GM23338 (cell line): ENCODE data around the gene CPO. TPM values are rescaled to one million over a fixed set of nuclear protein-coding genes. Genes with fewer than 3 reads are reported as not detected.
A peak's percentile ranks its signal among the peaks of the same experiment; 100 is the strongest.

Experiments used
- ATAC-seq: fragments of 200-7000 bp; cut with Tn5 transposase; 3 replicates; pipeline ENCODE4 v1.9.1; 2020
- DNase-seq: peaks from one replicate; pipeline ENCODE4 v3.0.0-alpha.2; 2015; ENCODE audit warnings: low spot score
- H2AFZ ChIP-seq: fragments of 200-600 bp; sonication (generic); 2 replicates; pipeline ENCODE4 v1.8.0; 2016; ENCODE audit warnings: antibody characterized with exemption, mild to moderate bottlenecking, moderate library complexity
- H3F3A ChIP-seq: fragments of 200-600 bp; sonication (generic); replicated peaks from 2 replicates; pipeline ENCODE4 v1.8.0; 2017; ENCODE audit warnings: antibody characterized with exemption, mixed run types, low read depth
- H3K27ac ChIP-seq: fragments of 200-600 bp; sonication (generic); 2 replicates; pipeline ENCODE4 v1.6.1; 2016; ENCODE audit warnings: low read depth
- H3K27me3 ChIP-seq: fragments of 200-600 bp; sonication (generic); 2 replicates; pipeline ENCODE4 v1.8.0; 2016; ENCODE audit warnings: mild to moderate bottlenecking, mixed run types, moderate library complexity; ENCODE audit not compliant: insufficient read depth
- H3K36me3 ChIP-seq: fragments of 200-600 bp; sonication (generic); 2 replicates; pipeline ENCODE4 v1.8.0; 2016; ENCODE audit warnings: mild to moderate bottlenecking; ENCODE audit not compliant: insufficient read depth
- H3K4me1 ChIP-seq: fragments of 200-600 bp; sonication (generic); 2 replicates; pipeline ENCODE4 v1.8.0; 2016; ENCODE audit warnings: mild to moderate bottlenecking, moderate library complexity; ENCODE audit not compliant: insufficient read depth
- H3K4me2 ChIP-seq: fragments of 200-600 bp; sonication (generic); 2 replicates; pipeline ENCODE4 v1.7.1; 2017; ENCODE audit warnings: mixed run types
- H3K4me3 ChIP-seq: fragments of 200-600 bp; sonication (generic); 2 replicates; pipeline ENCODE4 v1.6.1; 2016; ENCODE audit warnings: mixed run types
- H3K79me2 ChIP-seq: fragments of 200-600 bp; sonication (generic); replicated peaks from 2 replicates; pipeline ENCODE4 v1.8.0; 2017; ENCODE audit warnings: mild to moderate bottlenecking; ENCODE audit not compliant: insufficient read depth
- H3K9me2 ChIP-seq: fragments of 200-600 bp; sonication (generic); 2 replicates; pipeline ENCODE4 v1.8.0; 2017; ENCODE audit not compliant: insufficient read depth
- H4K20me1 ChIP-seq: fragments of 200-600 bp; sonication (generic); replicated peaks from 2 replicates; pipeline ENCODE4 v1.8.0; 2017; ENCODE audit warnings: mild to moderate bottlenecking; ENCODE audit not compliant: insufficient read depth
- H3K27ac Mint-ChIP-seq: 2 replicates; pipeline ENCODE4 v1.8.0; 2020; ENCODE audit warnings: inconsistent platforms, mild to moderate bottlenecking, moderate library complexity, mixed read lengths
- H3K27me3 Mint-ChIP-seq: 3 replicates; pipeline ENCODE4 v1.8.0; 2022; ENCODE audit warnings: low read depth, mild to moderate bottlenecking, moderate library complexity, mixed read lengths, inconsistent platforms; ENCODE audit not compliant: insufficient read depth, poor library complexity
- H3K36me3 Mint-ChIP-seq: 3 replicates; pipeline ENCODE4 v1.8.0; 2021; ENCODE audit warnings: low read depth, mild to moderate bottlenecking, inconsistent platforms, moderate library complexity, mixed read lengths
- H3K4me1 Mint-ChIP-seq: 3 replicates; pipeline ENCODE4 v1.8.0; 2020; ENCODE audit warnings: mild to moderate bottlenecking, inconsistent platforms, mixed read lengths
- H3K4me3 Mint-ChIP-seq: 3 replicates; pipeline ENCODE4 v1.8.0; 2021; ENCODE audit warnings: moderate library complexity, mild to moderate bottlenecking, inconsistent platforms, mixed read lengths
- H3K9me3 Mint-ChIP-seq: 3 replicates; pipeline ENCODE4 v1.8.0; 2020; ENCODE audit warnings: moderate library complexity, mild to moderate bottlenecking, inconsistent platforms, mixed read lengths
- CREB1 ChIP-seq: fragments of 250-450 bp; sonication (Bioruptor Pico); IDR thresholded peaks from 2 replicates; pipeline ENCODE4 v1.5.0; 2020; ENCODE audit warnings: low read depth, mild to moderate bottlenecking, moderate library complexity
- CTCF ChIP-seq, 2 experiments: fragments of 200-600 bp in 1 of 2; sonication (generic) in 1 of 2; conservative IDR thresholded peaks; 2 replicates each; pipeline versions ENCODE4 v1.5.1 to v1.6.1; 2016 to 2017; ENCODE audit warnings: antibody characterized with exemption in 2 of 2, low read depth in 2 of 2, mild to moderate bottlenecking in 2 of 2, moderate library complexity in 1 of 2
- ETS1 ChIP-seq: IDR thresholded peaks from 2 replicates; pipeline ENCODE4 v1.6.1; 2016; ENCODE audit warnings: antibody characterized with exemption
- EZH2 ChIP-seq: fragments of 200-600 bp; sonication (generic); IDR thresholded peaks from one replicate; pipeline ENCODE4 v1.8.0; 2017; ENCODE audit warnings: antibody characterized with exemption, mild to moderate bottlenecking, low read depth; ENCODE audit not compliant: unreplicated experiment
- EZH2phosphoT487 ChIP-seq: fragments of 200-600 bp; sonication (generic); IDR thresholded peaks from one replicate; pipeline ENCODE4 v1.8.1; 2018; ENCODE audit warnings: antibody characterized with exemption; ENCODE audit not compliant: unreplicated experiment
- JUNB ChIP-seq: IDR thresholded peaks from one replicate; pipeline ENCODE4 v1.6.1; 2016; ENCODE audit warnings: antibody characterized with exemption; ENCODE audit not compliant: unreplicated experiment
- NANOG ChIP-seq: IDR thresholded peaks from 2 replicates; pipeline ENCODE4 v1.6.1; 2016; ENCODE audit warnings: antibody characterized with exemption, borderline replicate concordance
- POLR2AphosphoS5 ChIP-seq: IDR thresholded peaks from 2 replicates; pipeline ENCODE4 v1.6.1; 2016; ENCODE audit warnings: antibody characterized with exemption, low read depth
- STAT1 ChIP-seq: IDR thresholded peaks from one replicate; pipeline ENCODE4 v1.6.1; 2016; ENCODE audit warnings: antibody characterized with exemption; ENCODE audit not compliant: unreplicated experiment
- ZNF114 ChIP-seq: fragments of 250-450 bp; sonication (Bioruptor Pico); IDR thresholded peaks from 2 replicates; pipeline ENCODE4 v1.5.0; 2020; ENCODE audit warnings: mild to moderate bottlenecking, moderate library complexity
- ZNF331 ChIP-seq: fragments of 250-450 bp; sonication (Bioruptor Pico); IDR thresholded peaks from 2 replicates; pipeline ENCODE4 v1.5.0; 2020; ENCODE audit warnings: low read depth, mild to moderate bottlenecking, moderate library complexity
- polyA plus RNA-seq: library from polyadenylated mRNA; unstranded; fragments of >200 nt; fragmentation: Nextera tagmentation; extraction: Ambion mirVana; gene quantifications from 2 replicates; pipeline ENCODE4 v1.2.1, GENCODE V29; 2016
- total RNA-seq: library from RNA; depleted of rRNA; stranded (reverse); fragments of >200 nt; shearing (Covaris generic); gene quantifications from 2 replicates; pipeline ENCODE4 v1.2.3, GENCODE V29; 2014
- TF ChIP-seq, protein P1 (sequence below): fragments of 250-450 bp; sonication (Bioruptor Pico); IDR thresholded peaks from 2 replicates; pipeline ENCODE4 v1.5.0; 2020; ENCODE audit warnings: mild to moderate bottlenecking, moderate library complexity
- TF ChIP-seq, protein P2 (sequence below): IDR thresholded peaks from one replicate; pipeline ENCODE4 v1.6.1; 2018; ENCODE audit warnings: antibody characterized with exemption; ENCODE audit not compliant: unreplicated experiment

The CPO gene
- total and polyA plus RNA-seq, 2 experiments from 2014 or later: 0.91 to 0.94 TPM

DNA sequence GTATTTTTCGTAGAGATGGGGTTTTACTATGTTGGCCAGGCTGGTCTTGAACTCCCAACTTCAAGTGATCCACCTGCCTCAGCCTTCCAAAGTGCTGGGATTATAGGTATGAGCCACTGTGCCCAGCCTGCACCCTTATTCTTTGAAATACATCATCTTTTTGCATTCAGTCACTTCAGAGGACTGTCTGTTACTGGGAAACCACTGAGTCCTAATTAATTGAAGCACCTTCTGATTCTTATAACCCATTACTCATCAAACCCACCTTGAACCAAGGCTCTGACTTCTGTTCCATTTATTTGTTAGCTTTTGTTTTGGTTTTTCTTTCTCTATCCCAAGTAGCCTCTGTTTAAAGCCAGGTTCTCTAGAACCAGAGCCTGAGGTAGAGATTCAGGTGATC, 49.6 kb downstream of the CPO start:
- Mint-ChIP-seq H3K27me3 (peaks cover 2% of the 10 kb centered on the region), H3K27ac (no peak overlapping the region), H3K36me3 (0 out of 3 replicates have a peak, but pooled peaks cover 5% of the 10 kb centered on the region), H3K4me3 (no peak overlapping the region), H3K4me1 (peaks cover 6% of the 10 kb centered on the region; the same call in 2 of the 3 replicates), H3K9me3 (no peaks in the 10 kb centered on the region; the same call in 2 of the 3 replicates)
- Histone ChIP-seq H4K20me1 (no peaks in the 10 kb centered on the region), H3K79me2 (no peaks in the 10 kb centered on the region), H3K4me1 (peaks cover 11% of the 10 kb centered on the region), H3K36me3 (no peaks in the 10 kb centered on the region), H3K9me2 (0 out of 2 replicates have a peak, but pooled peaks cover 10% of the 10 kb centered on the region), H3F3A (no peaks in the 10 kb centered on the region), H3K27ac (no peak overlapping the region), H3K4me3 (no peak overlapping the region), H3K4me2 (no peak overlapping the region), H3K27me3 (no peaks in the 10 kb centered on the region), H2AFZ (peak overlapping the region; percentile 90)
- no peak for ATAC-seq
- TF ChIP-seq ZNF114: no peak
- no peak for TF ChIP-seq EZH2phosphoT487
- TF ChIP-seq CREB1: no peak
- TF ChIP-seq ZNF331: no peak
- TF ChIP-seq JUNB: no peak
- no peak for TF ChIP-seq POLR2AphosphoS5
- no peak for TF ChIP-seq CTCF (conservative IDR thresholded peaks at IDR 0.05; ENCODE audit: low read depth in 2 of 2)
- TF ChIP-seq ETS1: no peak
- TF ChIP-seq, protein P1, sequence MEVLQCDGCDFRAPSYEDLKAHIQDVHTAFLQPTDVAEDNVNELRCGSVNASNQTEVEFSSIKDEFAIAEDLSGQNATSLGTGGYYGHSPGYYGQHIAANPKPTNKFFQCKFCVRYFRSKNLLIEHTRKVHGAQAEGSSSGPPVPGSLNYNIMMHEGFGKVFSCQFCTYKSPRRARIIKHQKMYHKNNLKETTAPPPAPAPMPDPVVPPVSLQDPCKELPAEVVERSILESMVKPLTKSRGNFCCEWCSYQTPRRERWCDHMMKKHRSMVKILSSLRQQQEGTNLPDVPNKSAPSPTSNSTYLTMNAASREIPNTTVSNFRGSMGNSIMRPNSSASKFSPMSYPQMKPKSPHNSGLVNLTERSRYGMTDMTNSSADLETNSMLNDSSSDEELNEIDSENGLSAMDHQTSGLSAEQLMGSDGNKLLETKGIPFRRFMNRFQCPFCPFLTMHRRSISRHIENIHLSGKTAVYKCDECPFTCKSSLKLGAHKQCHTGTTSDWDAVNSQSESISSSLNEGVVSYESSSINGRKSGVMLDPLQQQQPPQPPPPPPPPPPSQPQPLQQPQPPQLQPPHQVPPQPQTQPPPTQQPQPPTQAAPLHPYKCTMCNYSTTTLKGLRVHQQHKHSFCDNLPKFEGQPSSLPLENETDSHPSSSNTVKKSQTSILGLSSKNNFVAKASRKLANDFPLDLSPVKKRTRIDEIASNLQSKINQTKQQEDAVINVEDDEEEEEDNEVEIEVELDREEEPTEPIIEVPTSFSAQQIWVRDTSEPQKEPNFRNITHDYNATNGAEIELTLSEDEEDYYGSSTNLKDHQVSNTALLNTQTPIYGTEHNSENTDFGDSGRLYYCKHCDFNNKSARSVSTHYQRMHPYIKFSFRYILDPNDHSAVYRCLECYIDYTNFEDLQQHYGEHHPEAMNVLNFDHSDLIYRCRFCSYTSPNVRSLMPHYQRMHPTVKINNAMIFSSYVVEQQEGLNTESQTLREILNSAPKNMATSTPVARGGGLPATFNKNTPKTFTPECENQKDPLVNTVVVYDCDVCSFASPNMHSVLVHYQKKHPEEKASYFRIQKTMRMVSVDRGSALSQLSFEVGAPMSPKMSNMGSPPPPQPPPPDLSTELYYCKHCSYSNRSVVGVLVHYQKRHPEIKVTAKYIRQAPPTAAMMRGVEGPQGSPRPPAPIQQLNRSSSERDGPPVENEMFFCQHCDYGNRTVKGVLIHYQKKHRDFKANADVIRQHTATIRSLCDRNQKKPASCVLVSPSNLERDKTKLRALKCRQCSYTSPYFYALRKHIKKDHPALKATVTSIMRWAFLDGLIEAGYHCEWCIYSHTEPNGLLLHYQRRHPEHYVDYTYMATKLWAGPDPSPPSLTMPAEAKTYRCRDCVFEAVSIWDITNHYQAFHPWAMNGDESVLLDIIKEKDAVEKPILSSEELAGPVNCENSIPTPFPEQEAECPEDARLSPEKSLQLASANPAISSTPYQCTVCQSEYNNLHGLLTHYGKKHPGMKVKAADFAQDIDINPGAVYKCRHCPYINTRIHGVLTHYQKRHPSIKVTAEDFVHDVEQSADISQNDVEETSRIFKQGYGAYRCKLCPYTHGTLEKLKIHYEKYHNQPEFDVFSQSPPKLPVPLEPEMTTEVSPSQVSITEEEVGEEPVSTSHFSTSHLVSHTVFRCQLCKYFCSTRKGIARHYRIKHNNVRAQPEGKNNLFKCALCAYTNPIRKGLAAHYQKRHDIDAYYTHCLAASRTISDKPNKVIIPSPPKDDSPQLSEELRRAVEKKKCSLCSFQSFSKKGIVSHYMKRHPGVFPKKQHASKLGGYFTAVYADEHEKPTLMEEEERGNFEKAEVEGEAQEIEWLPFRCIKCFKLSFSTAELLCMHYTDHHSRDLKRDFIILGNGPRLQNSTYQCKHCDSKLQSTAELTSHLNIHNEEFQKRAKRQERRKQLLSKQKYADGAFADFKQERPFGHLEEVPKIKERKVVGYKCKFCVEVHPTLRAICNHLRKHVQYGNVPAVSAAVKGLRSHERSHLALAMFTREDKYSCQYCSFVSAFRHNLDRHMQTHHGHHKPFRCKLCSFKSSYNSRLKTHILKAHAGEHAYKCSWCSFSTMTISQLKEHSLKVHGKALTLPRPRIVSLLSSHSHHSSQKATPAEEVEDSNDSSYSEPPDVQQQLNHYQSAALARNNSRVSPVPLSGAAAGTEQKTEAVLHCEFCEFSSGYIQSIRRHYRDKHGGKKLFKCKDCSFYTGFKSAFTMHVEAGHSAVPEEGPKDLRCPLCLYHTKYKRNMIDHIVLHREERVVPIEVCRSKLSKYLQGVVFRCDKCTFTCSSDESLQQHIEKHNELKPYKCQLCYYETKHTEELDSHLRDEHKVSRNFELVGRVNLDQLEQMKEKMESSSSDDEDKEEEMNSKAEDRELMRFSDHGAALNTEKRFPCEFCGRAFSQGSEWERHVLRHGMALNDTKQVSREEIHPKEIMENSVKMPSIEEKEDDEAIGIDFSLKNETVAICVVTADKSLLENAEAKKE (CRISPR knock-in tag): no peak
- no peak for TF ChIP-seq STAT1
- TF ChIP-seq NANOG: no peak
- TF ChIP-seq EZH2: no peak
- TF ChIP-seq, protein P2, sequence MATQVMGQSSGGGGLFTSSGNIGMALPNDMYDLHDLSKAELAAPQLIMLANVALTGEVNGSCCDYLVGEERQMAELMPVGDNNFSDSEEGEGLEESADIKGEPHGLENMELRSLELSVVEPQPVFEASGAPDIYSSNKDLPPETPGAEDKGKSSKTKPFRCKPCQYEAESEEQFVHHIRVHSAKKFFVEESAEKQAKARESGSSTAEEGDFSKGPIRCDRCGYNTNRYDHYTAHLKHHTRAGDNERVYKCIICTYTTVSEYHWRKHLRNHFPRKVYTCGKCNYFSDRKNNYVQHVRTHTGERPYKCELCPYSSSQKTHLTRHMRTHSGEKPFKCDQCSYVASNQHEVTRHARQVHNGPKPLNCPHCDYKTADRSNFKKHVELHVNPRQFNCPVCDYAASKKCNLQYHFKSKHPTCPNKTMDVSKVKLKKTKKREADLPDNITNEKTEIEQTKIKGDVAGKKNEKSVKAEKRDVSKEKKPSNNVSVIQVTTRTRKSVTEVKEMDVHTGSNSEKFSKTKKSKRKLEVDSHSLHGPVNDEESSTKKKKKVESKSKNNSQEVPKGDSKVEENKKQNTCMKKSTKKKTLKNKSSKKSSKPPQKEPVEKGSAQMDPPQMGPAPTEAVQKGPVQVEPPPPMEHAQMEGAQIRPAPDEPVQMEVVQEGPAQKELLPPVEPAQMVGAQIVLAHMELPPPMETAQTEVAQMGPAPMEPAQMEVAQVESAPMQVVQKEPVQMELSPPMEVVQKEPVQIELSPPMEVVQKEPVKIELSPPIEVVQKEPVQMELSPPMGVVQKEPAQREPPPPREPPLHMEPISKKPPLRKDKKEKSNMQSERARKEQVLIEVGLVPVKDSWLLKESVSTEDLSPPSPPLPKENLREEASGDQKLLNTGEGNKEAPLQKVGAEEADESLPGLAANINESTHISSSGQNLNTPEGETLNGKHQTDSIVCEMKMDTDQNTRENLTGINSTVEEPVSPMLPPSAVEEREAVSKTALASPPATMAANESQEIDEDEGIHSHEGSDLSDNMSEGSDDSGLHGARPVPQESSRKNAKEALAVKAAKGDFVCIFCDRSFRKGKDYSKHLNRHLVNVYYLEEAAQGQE: no peak
- no peak for DNase-seq
